H1 (cell line): Measurements from ENCODE around the gene ADTRP. TPM values are rescaled to one million over a fixed set of nuclear protein-coding genes. Genes with fewer than 3 reads are reported as not detected.

Experiments
- CTCF ChIA-PET: fragments of 300-600 bp; sonication (Branson Sonifier 250); formaldehyde crosslinking; loops from one replicate; lab custom pipeline; 2021; ENCODE audit not compliant: partially characterized antibody; lab: Charles Lee
- POLR2A ChIA-PET: fragments of 300-600 bp; sonication (Branson Sonifier 250); formaldehyde crosslinking; loops from one replicate; lab custom pipeline; 2021; ENCODE audit warnings: inconsistent platforms; ENCODE audit not compliant: partially characterized antibody; lab: Charles Lee
- DNase-seq, 2 experiments: peaks; one replicate each; pipeline versions ENCODE4 v3.0.0 to v3.0.0-alpha.2; 2010 to 2022; ENCODE audit warnings: low spot score in 2 of 2, low read depth in 1 of 2, mixed read lengths in 1 of 2
- FAIRE-seq: peaks from 2 replicates; lab custom pipeline; 2011; peaks lifted over from hg19 to GRCh38; lab: Jason Lieb, UNC
- H2AFZ ChIP-seq: 2 replicates; pipeline ENCODE4 v1.8.1; 2012; ENCODE audit warnings: low read length, inconsistent platforms
- H2AK5ac ChIP-seq: 2 replicates; pipeline ENCODE4 v1.6.1; 2013; ENCODE audit warnings: low read depth, low read length
- H2BK120ac ChIP-seq: replicated peaks from 2 replicates; pipeline ENCODE3; 2013; ENCODE audit warnings: low read depth, low read length, inconsistent platforms
- H2BK12ac ChIP-seq: 2 replicates; pipeline ENCODE4 v1.6.1; 2013; ENCODE audit warnings: low read depth, low read length
- H2BK15ac ChIP-seq: 2 replicates; pipeline ENCODE4 v1.6.1; 2013; ENCODE audit warnings: low read length
- H2BK20ac ChIP-seq: 2 replicates; pipeline ENCODE4 v1.6.1; 2013; ENCODE audit warnings: low read length
- H2BK5ac ChIP-seq: 2 replicates; pipeline ENCODE4 v1.6.1; 2013; ENCODE audit warnings: low read depth, low read length
- H3K14ac ChIP-seq: 2 replicates; pipeline ENCODE4 v1.6.1; 2013; ENCODE audit warnings: inconsistent platforms; ENCODE audit not compliant: insufficient read length
- H3K18ac ChIP-seq: 2 replicates; pipeline ENCODE4 v1.6.1; 2013; ENCODE audit warnings: low read length; ENCODE audit errors: extremely low read depth
- H3K23ac ChIP-seq: 2 replicates; pipeline ENCODE4 v1.6.1; 2013; ENCODE audit warnings: inconsistent platforms; ENCODE audit not compliant: insufficient read length
- H3K23me2 ChIP-seq: 2 replicates; pipeline ENCODE4 v1.6.1; 2013; ENCODE audit warnings: low read depth, low read length
- H3K27ac ChIP-seq: 2 replicates; pipeline ENCODE4 v1.6.1; 2011; ENCODE audit warnings: low read depth, low read length, inconsistent platforms
- H3K27me3 ChIP-seq, 4 experiments: replicated peaks in 1 of 4; 1 replicate in 1 of 4; 2 replicates in 3 of 4; pipeline versions ENCODE4 v1.6.1 to v1.8.1; 2011 to 2013; ENCODE audit warnings: low read length in 3 of 4, mild to moderate bottlenecking in 3 of 4, inconsistent platforms in 2 of 4, mixed read lengths in 2 of 4, moderate library complexity in 1 of 4; ENCODE audit not compliant: control insufficient read depth in 3 of 4, insufficient read depth in 3 of 4; ENCODE audit errors: extremely low read depth in 1 of 4
- H3K36me3 ChIP-seq, 4 experiments: 2 replicates each; pipeline versions ENCODE4 v1.6.1 to v1.8.1; 2011 to 2013; ENCODE audit warnings: mild to moderate bottlenecking in 4 of 4, low read length in 3 of 4, moderate library complexity in 2 of 4, control low read depth in 1 of 4, inconsistent platforms in 1 of 4; ENCODE audit not compliant: insufficient read depth in 4 of 4, control insufficient read depth in 2 of 4
- H3K4ac ChIP-seq: replicated peaks from 2 replicates; pipeline ENCODE3; 2013; ENCODE audit warnings: low read length, low read depth, mixed read lengths, inconsistent platforms; ENCODE audit not compliant: insufficient read length
- H3K4me1 ChIP-seq, 4 experiments: replicated peaks in 1 of 4; 1 replicate in 1 of 4; 2 replicates in 3 of 4; pipeline versions ENCODE4 v1.6.1 to v1.8.1; 2011 to 2013; ENCODE audit warnings: low read length in 3 of 4, inconsistent platforms in 2 of 4, mixed read lengths in 1 of 4; ENCODE audit not compliant: insufficient read depth in 4 of 4, control insufficient read depth in 3 of 4
- H3K4me2 ChIP-seq, 2 experiments: 2 replicates each; pipeline versions ENCODE4 v1.6.1 to v1.8.1; 2011 to 2013; ENCODE audit warnings: low read depth in 2 of 2, low read length in 2 of 2, control low read depth in 1 of 2, inconsistent platforms in 1 of 2, mild to moderate bottlenecking in 1 of 2; ENCODE audit not compliant: insufficient read depth in 1 of 2
- H3K4me3 ChIP-seq, 4 experiments: fragments of 200-600, 300-600 bp in 1 of 4; sonication (generic), shearing (Covaris generic), sonication (Bioruptor Twin) in 1 of 4; 2 replicates each; pipeline versions ENCODE4 v1.5.1 to v1.8.1; 2011 to 2016; ENCODE audit warnings: low read length in 4 of 4, low read depth in 3 of 4, control low read depth in 2 of 4, inconsistent platforms in 2 of 4, mild to moderate bottlenecking in 2 of 4, mixed read lengths in 1 of 4, moderate library complexity in 1 of 4; ENCODE audit not compliant: insufficient read depth in 2 of 4; ENCODE audit errors: extremely low read depth in 1 of 4
- H3K56ac ChIP-seq: replicated peaks from 2 replicates; pipeline ENCODE3; 2013; ENCODE audit warnings: low read depth, mild to moderate bottlenecking, mixed read lengths, low read length, inconsistent platforms; ENCODE audit not compliant: insufficient read length
- H3K79me1 ChIP-seq: 2 replicates; pipeline ENCODE4 v1.6.1; 2013; ENCODE audit warnings: low read depth, low read length, control low read depth
- H3K79me2 ChIP-seq, 2 experiments: 2 replicates each; pipeline versions ENCODE4 v1.6.1 to v1.8.1; 2012 to 2013; ENCODE audit warnings: low read length in 2 of 2, mild to moderate bottlenecking in 2 of 2, inconsistent platforms in 1 of 2; ENCODE audit not compliant: insufficient read depth in 2 of 2, control insufficient read depth in 1 of 2
- H3K9ac ChIP-seq, 4 experiments: replicated peaks in 1 of 4; 1 replicate in 1 of 4; 2 replicates in 3 of 4; pipeline versions ENCODE4 v1.6.1 to v1.8.1; 2011 to 2013; ENCODE audit warnings: low read depth in 3 of 4, low read length in 3 of 4, control low read depth in 2 of 4, mild to moderate bottlenecking in 2 of 4, moderate library complexity in 2 of 4, inconsistent platforms in 1 of 4; ENCODE audit errors: extremely low read depth in 1 of 4
- H3K9me3 ChIP-seq, 2 experiments: 2 replicates each; pipeline versions ENCODE4 v1.6.1 to v1.8.1; 2012 to 2013; ENCODE audit warnings: mild to moderate bottlenecking in 2 of 2, moderate library complexity in 2 of 2, control low read depth in 1 of 2, inconsistent platforms in 1 of 2, low read depth in 1 of 2, low read length in 1 of 2, mixed read lengths in 1 of 2; ENCODE audit not compliant: insufficient read depth in 2 of 2
- H4K20me1 ChIP-seq, 2 experiments: replicated peaks in 1 of 2; 2 replicates each; pipeline versions ENCODE3 to v1.8.1; 2011 to 2013; ENCODE audit warnings: inconsistent platforms in 2 of 2, low read length in 2 of 2, mild to moderate bottlenecking in 1 of 2; ENCODE audit not compliant: insufficient read depth in 2 of 2, control insufficient read depth in 1 of 2
- H4K5ac ChIP-seq: 2 replicates; pipeline ENCODE4 v1.6.1; 2013; ENCODE audit warnings: low read length, low read depth, mixed read lengths, inconsistent platforms; ENCODE audit not compliant: insufficient read length
- H4K8ac ChIP-seq: 2 replicates; pipeline ENCODE4 v1.8.0; 2013; ENCODE audit warnings: mild to moderate bottlenecking, moderate library complexity, low read length, inconsistent platforms; ENCODE audit not compliant: insufficient read depth; ENCODE audit errors: extremely low read depth
- H4K91ac ChIP-seq: replicated peaks from 2 replicates; pipeline ENCODE3; 2013; ENCODE audit warnings: low read length, mixed read lengths, inconsistent platforms; ENCODE audit not compliant: insufficient read length
- CTBP2 ChIP-seq: IDR thresholded peaks from 2 replicates; pipeline ENCODE4 v1.7.0; 2011; ENCODE audit warnings: borderline replicate concordance, mild to moderate bottlenecking, moderate library complexity, mixed read lengths, low read length; ENCODE audit not compliant: insufficient read depth, insufficient read length
- RNF2 ChIP-seq: fragments of 200-900, 300-1000 bp; sonication (generic); IDR thresholded peaks from 2 replicates; pipeline ENCODE4 v1.7.1; 2016; ENCODE audit warnings: borderline replicate concordance, low read depth, mild to moderate bottlenecking, antibody characterized with exemption, low read length; ENCODE audit not compliant: poor library complexity, severe bottlenecking; ENCODE audit errors: missing control alignments
- SP4 ChIP-seq: IDR thresholded peaks from 2 replicates; pipeline ENCODE4 v1.6.1; 2012; ENCODE audit warnings: low read length, inconsistent platforms
- WGBS, 2 experiments: shearing (Covaris generic) in 1 of 2; methylation state at CpG; one replicate each; pipeline versions ENCODE4 v1.1.6 to v1.1.7; 2013 to 2015; ENCODE audit warnings: low lambda C conversion rate in 2 of 2, mixed read lengths in 2 of 2, inconsistent platforms in 1 of 2, low coverage in 1 of 2, missing lambda C conversion rate in 1 of 2; ENCODE audit not compliant: insufficient replicate concordance in 2 of 2, insufficient coverage in 1 of 2, insufficient read length in 1 of 2; ENCODE audit errors: extremely low coverage in 1 of 2, missing lambda C conversion rate in 1 of 2; 5-methylcytosine and 5-hydroxymethylcytosine counted together
- polyA plus RNA-seq, 7 experiments: library from polyadenylated mRNA; depleted of rRNA in 3 of 7; stranded (reverse) in 5 of 7; unstranded in 2 of 7; fragments of >200 nt in 5 of 7; fragments of 200-250 nt in 2 of 7; gene quantifications; 1 replicate in 5 of 7; 2 replicates in 1 of 7; 4 replicates in 1 of 7; pipeline versions ENCODE4 v1.2.1 to v1.2.3, GENCODE V29; 2011 to 2013; ENCODE audit warnings: missing spikeins in 2 of 7, mixed read lengths in 2 of 7
- total RNA-seq: library from RNA; stranded (reverse); fragmentation: NEBNext Ultra II Directional; extraction: Animal tissue kit (Norgen Biotek cat#: 25700); gene quantifications from 2 replicates; pipeline ENCODE4 v1.2.1, GENCODE V29; 2021

The ADTRP gene
- total and polyA plus RNA-seq, 2 of the 8 experiments (the other 6 are each of a cell fraction or from before 2014, with no cell fraction given), result 0.08 to 0.45 TPM

- Histone ChIP-seq H4K20me1 (no peaks in the 10 kb centered on the region), H3K18ac (no peak overlapping the region), H3K4me1 (no peaks in the 10 kb centered on the region), H3K56ac (no peak overlapping the region), H3K9ac (no peak overlapping the region), H2BK20ac (no peak overlapping the region), H3K36me3 (no peaks in the 10 kb centered on the region), H3K23ac (no peak overlapping the region), H4K5ac (no peak overlapping the region), H2AFZ (no peak overlapping the region), H3K4me2 (no peak overlapping the region), H3K27me3 (no peaks in the 10 kb centered on the region), H3K79me1 (no peaks in the 10 kb centered on the region), H2BK15ac (no peak overlapping the region), H2BK12ac (no peak overlapping the region), H3K14ac (no peak overlapping the region), H3K79me2 (no peaks in the 10 kb centered on the region), H3K9me3 (no peaks in the 10 kb centered on the region), H2BK5ac (no peak overlapping the region), H3K23me2 (no peaks in the 10 kb centered on the region; the same call in 1 of the 2 replicates), H3K27ac (no peak overlapping the region), H2AK5ac (no peak overlapping the region), H2BK120ac (no peak overlapping the region), H4K8ac (no peak overlapping the region), H3K4me3 (no peak overlapping the region), H4K91ac (no peak overlapping the region), H3K4ac (no peak overlapping the region)
- DNase-seq, result no peak
- CTCF ChIA-PET, result no interaction called here
- no peak for FAIRE-seq
- POLR2A ChIA-PET, result no interaction called here
- WGBS, 2 experiments, result 88% methylated on average over 4 of the region's 4 CpGs; no CpG with 5 or more reads in 1 of the 2 experiments
- TF ChIP-seq CTBP2 (no peak), SP4 (no peak), RNF2 (no peak)
These were observed 42.2 kb upstream of the ADTRP start for GRCh38 chr6:11820821-11821220.
